NCI-H82 treated with DMSO at 0.1 percent for 48 hours (cell line): ENCODE data around the gene KNOP1.
"Not testable (repeated sequence)": the region's sequence is repeated elsewhere in the genome, so short reads cannot be mapped to it uniquely, and the experiment has no call there.

Experiments
- DNase-seq: peaks from one replicate; lab custom pipeline; 2025; ENCODE audit not compliant: unreplicated experiment; lab: John Stamatoyannopoulos, UW

KNOP1 gene

GRCh38 chr16:19744670-19745069 lies 26.6 kb upstream of the KNOP1 start:
- DNase-seq: no peak

- DNase-seq: no peak
Observed at GRCh38 chr16:19743816-19744159, 25.8 kb upstream of the KNOP1 start.

- DNase-seq: no peak
Observed at GRCh38 chr16:19741354-19741753, 23.3 kb upstream of the KNOP1 start.

- no peak for DNase-seq
Observed at GRCh38 chr16:19737306-19738038, 19.4 kb upstream of the KNOP1 start.

GRCh38 chr16:19735074-19735867 lies 17.2 kb upstream of the KNOP1 start:
- no peak for DNase-seq

GRCh38 chr16:19733551-19733950 lies 15.5 kb upstream of the KNOP1 start:
- no peak for DNase-seq

GRCh38 chr16:19728636-19728965 lies 10.6 kb upstream of the KNOP1 start:
- DNase-seq: no peak

- DNase-seq: peak; percentile 97
Observed at GRCh38 chr16:19722981-19723380, 5.0 kb upstream of the KNOP1 start.

GRCh38 chr16:19722269-19722952 lies 4.4 kb upstream of the KNOP1 start:
- DNase-seq: no peak

GRCh38 chr16:19718624-19718965 lies 568 bp upstream of the KNOP1 start:
- DNase-seq: no peak

- peak; percentile 33 for DNase-seq
Observed at GRCh38 chr16:19717314-19717713, 713 bp downstream of the KNOP1 start.

GRCh38 chr16:19716728-19717127 lies 1.3 kb downstream of the KNOP1 start:
- DNase-seq: not testable (repeated sequence)

GRCh38 chr16:19716183-19716582 lies 1.8 kb downstream of the KNOP1 start:
- no peak for DNase-seq

- DNase-seq: no peak
Observed at GRCh38 chr16:19715566-19715965, 2.5 kb downstream of the KNOP1 start.

- DNase-seq: no peak
Observed at GRCh38 chr16:19713697-19714096, 4.3 kb downstream of the KNOP1 start.

- DNase-seq: no peak
Observed at GRCh38 chr16:19712418-19713058, 5.5 kb downstream of the KNOP1 start.

- DNase-seq: no peak
Observed at GRCh38 chr16:19711643-19712042, 6.4 kb downstream of the KNOP1 start.

GRCh38 chr16:19710991-19711545 lies 7.0 kb downstream of the KNOP1 start:
- no peak for DNase-seq

GRCh38 chr16:19710191-19710908 lies 7.7 kb downstream of the KNOP1 start:
- no peak for DNase-seq

GRCh38 chr16:19709381-19710136 lies 8.5 kb downstream of the KNOP1 start:
- no peak for DNase-seq
